IPS DF 4.7 (cell line): ENCODE measurements around the gene ANP32A.

Source experiments
- DNase-seq: peaks from one replicate; pipeline ENCODE4 v3.0.0-alpha.2; 2013; ENCODE audit warnings: low spot score; ENCODE audit errors: extremely low read depth

ANP32A gene

GRCh38 chr15:68755731-68756130, 65.0 kb downstream of the ANP32A start:
- DNase-seq, result no peak

- DNase-seq, result no peak
Observed at GRCh38 chr15:68751622-68752021, 69.1 kb downstream of the ANP32A start.

- DNase-seq, result no peak
Observed at GRCh38 chr15:68749793-68750192, 70.9 kb downstream of the ANP32A start.

- no peak for DNase-seq
Observed at GRCh38 chr15:68749365-68749764, 71.3 kb downstream of the ANP32A start.

GRCh38 chr15:68743256-68743655, 77.4 kb downstream of the ANP32A start:
- no peak for DNase-seq

DNA sequence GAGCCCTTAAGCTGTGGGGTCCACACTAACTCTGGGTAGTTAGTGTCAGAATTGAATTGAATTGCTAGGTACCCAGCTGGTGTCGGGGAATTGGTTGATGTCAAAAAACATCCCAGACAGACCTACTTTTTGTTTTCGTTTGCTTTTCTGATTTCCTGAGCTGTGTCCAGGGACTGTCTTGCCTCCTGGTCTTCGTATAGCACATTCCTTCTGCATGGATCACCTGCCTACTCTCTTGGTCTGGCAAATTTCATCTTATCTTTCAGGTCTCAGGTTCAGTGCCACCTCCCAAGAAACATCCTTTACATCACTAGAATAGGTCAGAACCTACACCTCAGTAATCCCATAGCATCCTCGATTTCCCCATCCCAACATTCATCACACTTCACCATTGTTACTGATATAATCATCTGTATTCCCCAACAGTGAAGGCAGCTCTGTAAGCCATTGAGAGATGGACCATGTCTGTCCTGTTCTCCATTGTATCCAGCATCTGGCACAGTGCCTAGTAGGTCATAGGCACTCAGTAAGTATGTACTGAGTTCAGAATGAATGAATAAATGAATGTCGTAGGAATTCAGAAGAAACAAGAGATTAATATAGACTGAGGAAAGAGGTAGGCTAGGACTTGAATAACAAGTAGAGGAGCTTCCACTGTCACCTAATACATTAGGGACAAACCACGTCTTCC, 81.2 kb downstream of the ANP32A start:
- no peak for DNase-seq

DNA sequence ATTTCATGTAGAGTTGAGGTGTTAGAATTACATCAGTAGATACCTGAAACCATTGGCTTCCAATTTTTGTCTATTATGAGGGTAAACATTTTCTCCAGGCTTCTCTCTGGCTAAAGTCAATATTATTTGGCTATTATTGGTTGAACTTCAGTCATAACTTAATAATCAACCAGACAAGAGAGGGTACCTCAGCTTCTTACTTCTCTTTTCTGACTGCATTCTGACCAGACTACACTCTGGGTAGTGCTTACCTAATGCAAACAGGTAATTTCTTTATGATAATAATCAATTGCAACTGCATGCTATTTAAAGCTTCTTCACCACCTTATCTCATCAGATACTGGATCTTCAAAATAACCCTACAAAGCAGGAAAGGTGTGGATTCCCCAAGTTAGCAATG, 85.1 kb downstream of the ANP32A start:
- no peak for DNase-seq

DNA sequence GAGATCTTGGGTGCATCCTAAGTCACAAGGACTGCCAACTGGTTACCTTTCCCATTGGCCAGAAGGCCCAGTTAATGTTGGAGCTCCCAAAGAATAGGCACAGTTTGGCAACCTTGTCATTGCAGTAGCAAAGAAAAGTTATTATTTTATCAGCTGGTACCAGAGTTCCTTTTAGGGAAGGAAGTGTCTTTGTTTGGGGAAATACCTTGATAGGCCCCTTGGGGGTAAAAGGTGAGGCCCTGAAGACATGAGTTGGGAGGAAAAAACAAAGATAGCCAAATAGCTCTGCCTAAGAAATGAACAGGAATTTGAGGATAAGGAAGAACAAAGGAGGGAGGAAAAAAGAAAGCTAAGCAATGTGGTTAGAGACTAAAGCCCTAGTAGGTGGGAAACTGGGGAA, 85.8 kb downstream of the ANP32A start:
- no peak for DNase-seq

- DNase-seq, result no peak
Observed at GRCh38 chr15:68734352-68734751, 86.3 kb downstream of the ANP32A start.

DNA sequence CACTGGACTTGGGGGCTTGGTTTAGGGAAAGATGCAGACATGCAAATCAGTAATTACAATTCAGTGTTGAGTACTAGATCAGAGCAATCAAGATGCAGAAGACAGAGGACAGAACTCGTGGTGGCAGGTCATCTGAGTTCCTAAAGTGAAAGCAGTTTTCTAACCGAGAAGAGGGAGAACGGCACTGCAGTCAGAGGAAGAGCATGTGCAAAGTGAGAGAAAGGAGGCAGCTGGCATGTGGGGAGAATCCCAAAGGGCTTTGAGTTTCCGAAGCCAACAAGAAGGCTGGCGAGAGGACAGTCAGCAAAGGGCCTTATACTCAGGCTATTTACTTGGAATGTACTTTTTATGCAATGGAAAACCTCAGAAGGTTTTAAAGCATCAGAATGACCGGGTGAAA, 87.0 kb downstream of the ANP32A start:
- DNase-seq, result no peak

DNA sequence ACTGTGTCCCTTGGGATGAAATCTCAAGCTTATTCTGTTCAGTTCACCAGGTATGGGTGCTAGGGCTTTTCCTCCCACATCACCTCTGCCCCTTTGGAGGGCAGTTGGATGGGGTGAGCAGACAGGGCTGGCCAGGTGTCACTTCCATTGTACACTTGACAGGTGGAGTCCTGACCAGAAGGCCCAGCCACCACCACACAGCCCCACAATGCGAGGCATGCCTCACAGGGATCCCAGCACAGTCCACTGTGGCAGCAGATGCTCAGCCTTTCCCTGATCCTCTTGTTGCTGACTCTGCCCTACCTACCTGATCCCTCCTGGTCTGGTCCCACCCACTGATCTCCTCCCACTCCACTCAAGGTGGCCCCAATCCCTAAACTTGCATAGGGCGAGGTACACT, 88.2 kb downstream of the ANP32A start:
- no peak for DNase-seq

DNA sequence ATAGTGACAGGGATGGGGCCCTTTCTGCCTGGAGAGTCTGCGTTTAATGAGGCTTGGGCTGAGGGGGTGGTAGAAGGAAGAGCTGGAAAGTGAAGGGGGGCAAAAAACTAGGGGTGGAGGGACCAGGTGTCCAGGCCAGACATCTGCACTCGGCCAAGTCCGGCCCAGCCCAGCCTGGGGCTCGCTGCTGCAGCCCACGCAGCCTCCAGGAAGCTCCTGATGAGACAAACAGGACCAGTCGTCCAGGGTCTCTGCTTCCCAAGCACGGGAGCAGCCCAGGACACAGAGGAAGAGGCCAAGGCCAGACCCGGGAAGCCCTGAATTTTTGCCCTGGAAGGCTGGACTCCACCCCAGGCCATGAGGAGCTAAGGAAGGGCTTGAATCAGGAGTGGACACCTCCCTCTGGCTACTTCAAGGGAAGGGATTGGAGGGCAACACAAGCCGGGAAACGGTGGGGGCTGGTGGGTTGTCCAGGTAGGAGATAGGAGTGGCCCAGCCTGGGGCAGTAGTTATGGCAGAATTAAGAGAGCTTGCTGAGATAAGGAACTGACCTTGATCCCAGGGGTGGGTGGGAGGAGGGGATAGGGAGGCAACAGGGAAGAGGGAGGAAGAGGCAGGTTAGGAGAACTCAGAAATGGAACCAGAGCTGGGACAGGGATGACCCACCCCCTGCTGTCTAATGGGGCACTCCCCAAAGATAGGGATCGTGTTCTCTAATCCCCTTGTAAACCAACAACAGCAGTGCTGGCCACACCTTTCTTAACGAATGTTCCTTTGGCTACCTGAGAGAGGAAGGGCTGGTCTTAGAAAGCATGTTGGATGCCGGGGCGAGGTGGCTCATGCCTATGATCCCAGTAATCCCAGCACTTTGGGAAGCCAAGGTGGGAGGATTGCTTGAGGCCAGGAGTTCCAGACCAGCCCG, 89.5 kb downstream of the ANP32A start:
- no peak for DNase-seq

GRCh38 chr15:68730471-68730919, 90.2 kb downstream of the ANP32A start:
- no peak for DNase-seq

GRCh38 chr15:68729789-68730411, 90.8 kb downstream of the ANP32A start:
- DNase-seq, result no peak
